ENCODE results near the gene SDF2.

DNA sequence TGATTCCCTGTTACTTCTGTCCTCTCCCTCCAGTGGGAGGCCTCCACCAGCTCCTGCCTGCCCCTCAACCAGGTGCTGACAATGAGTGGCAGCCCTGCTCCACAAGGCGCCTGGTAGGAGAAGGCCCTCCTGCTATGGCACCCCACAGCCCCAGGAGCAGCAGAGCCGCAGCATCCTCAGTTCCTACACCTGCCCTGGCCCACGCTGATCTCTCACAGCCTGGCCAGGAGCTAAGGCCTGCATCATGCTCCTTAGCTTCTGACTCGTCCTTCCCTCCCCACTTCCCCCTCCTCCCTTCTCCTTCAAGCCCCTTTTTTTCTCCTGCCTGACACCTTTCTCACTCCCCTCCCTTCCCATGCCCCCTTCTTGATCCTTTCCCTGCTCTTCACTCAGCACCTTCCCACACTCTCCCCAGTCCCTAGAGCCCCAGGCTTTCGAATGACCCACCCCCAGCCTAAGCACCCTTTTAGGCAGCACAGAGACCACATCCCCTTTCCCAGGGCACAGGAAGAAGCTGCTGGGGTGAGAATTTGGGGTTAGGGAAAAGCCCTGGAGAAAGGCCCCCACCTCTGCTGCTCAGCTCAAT, 43.5 kb upstream of the SDF2 start:
- TF ChIP-seq, protein P1, sequence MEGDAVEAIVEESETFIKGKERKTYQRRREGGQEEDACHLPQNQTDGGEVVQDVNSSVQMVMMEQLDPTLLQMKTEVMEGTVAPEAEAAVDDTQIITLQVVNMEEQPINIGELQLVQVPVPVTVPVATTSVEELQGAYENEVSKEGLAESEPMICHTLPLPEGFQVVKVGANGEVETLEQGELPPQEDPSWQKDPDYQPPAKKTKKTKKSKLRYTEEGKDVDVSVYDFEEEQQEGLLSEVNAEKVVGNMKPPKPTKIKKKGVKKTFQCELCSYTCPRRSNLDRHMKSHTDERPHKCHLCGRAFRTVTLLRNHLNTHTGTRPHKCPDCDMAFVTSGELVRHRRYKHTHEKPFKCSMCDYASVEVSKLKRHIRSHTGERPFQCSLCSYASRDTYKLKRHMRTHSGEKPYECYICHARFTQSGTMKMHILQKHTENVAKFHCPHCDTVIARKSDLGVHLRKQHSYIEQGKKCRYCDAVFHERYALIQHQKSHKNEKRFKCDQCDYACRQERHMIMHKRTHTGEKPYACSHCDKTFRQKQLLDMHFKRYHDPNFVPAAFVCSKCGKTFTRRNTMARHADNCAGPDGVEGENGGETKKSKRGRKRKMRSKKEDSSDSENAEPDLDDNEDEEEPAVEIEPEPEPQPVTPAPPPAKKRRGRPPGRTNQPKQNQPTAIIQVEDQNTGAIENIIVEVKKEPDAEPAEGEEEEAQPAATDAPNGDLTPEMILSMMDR (IDR thresholded peaks at IDR 0.05), result no peak
- TF ChIP-seq POLR2A (IDR thresholded peaks at IDR 0.05), result no peak
